ENCODE data around the gene WDR62. TPM values are rescaled to one million over a fixed set of nuclear protein-coding genes. Genes with fewer than 3 reads are reported as not detected.

WDR62 gene
- total RNA-seq, 4 donors from 2014 or later = 0.31 to 0.95 (median 0.69) TPM

DNA sequence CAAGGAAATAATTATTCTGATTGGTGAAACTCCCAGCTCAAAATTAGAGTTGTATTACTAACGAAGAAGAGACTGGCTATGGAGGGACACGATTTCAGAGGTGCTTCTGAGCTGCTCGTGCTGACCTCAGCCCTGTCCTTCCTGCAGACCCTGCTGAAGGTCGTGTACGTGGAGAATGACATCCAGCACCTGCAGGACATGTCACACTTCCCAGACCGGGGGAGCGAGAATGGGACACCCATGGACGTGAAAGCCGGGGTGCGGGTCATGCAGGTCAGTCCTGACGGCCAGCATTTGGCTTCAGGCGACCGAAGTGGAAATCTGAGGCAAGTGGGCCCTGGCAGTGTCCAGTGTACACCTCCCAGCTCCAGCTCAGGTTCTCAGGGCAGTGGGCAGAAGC is 28.2 kb downstream of the WDR62 start:
- TF ChIP-seq, protein P1, sequence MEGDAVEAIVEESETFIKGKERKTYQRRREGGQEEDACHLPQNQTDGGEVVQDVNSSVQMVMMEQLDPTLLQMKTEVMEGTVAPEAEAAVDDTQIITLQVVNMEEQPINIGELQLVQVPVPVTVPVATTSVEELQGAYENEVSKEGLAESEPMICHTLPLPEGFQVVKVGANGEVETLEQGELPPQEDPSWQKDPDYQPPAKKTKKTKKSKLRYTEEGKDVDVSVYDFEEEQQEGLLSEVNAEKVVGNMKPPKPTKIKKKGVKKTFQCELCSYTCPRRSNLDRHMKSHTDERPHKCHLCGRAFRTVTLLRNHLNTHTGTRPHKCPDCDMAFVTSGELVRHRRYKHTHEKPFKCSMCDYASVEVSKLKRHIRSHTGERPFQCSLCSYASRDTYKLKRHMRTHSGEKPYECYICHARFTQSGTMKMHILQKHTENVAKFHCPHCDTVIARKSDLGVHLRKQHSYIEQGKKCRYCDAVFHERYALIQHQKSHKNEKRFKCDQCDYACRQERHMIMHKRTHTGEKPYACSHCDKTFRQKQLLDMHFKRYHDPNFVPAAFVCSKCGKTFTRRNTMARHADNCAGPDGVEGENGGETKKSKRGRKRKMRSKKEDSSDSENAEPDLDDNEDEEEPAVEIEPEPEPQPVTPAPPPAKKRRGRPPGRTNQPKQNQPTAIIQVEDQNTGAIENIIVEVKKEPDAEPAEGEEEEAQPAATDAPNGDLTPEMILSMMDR (IDR thresholded peaks at IDR 0.05) = no peak
- no peak for ATAC-seq (ENCODE audit: low FRiP score)
- no peak for DNase-seq (ENCODE audit: low spot score)

DNA sequence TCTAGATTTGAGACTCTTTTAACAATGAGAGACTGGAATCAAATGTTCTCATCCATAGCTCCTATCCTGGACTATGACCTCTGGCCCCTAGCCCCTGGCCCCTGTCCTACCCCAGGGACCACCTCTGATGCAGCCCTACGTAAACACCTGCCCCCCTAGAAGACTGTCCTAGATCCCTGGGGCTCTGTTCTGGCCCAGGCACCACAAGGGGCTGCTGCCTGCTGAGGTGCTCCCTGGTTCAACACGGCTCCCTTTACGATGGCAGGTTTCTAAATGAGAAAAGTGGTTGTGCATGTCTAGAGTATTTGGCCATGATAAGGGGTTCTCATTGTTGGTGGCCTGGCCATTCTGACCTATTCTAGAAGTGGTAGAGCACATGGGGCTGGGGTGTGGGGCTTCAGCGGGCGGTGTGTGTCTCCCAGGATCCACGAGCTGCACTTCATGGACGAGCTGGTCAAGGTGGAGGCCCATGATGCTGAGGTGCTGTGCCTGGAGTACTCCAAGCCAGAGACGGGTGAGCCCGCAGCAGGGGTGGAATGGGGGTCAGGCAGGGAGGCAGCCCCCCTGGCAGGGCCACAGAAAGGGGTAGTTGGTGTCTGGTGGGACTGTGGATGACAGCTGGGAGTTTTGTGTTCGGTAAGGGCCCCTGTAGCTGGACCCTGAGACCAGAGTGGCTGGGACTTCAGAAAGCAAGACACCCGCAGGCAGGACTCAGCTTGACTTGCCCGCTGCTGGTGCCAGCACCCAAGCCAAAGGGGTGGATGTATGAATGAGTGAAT is 29.7 kb downstream of the WDR62 start:
- DNase-seq (ENCODE audit: low spot score) (no peak), ATAC-seq (ENCODE audit: low FRiP score) (no peak)
- TF ChIP-seq, protein P1 (IDR thresholded peaks at IDR 0.05) = no peak

DNA sequence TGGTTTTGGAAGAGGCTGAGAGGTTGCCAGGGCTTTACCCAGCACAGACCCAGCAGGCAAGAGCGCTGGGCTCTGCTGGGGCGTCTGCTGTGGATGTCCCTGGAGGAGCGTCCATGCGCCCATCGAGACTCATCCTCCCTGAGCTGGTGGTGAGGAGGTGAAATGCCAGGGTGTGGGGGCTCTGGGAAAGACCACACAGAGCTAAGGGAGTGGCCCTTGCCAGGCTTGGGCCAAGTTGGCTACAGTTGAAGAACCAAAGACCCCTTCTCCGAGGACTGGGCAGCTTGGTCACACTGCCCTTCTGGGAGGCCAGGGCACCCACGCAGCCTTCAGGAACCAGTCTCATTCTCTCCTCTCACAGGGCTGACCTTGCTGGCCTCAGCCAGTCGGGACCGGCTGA is 31.6 kb downstream of the WDR62 start:
- DNase-seq (ENCODE audit: low spot score) = no peak
- ATAC-seq (ENCODE audit: low FRiP score) = no peak
- TF ChIP-seq, protein P1 (IDR thresholded peaks at IDR 0.05) = no peak

DNA sequence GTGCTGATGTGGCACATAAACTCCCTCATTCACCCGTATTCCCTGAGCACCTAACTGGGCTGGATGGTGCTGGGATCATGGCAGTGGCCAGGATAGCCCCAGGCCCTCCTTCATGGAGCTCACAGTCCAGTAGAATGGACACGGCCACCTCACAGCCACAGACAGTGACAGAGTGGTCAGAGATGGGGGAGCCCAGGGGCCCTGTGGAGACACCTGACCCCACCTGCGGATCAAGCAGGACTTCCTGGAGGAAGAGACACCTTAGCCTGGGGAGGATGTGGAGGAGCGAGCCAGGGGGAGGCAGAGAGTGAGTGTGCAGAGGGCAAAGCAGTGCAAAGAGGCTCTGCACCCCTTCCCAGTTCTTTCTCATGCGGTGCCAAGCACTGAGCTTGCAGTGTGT is 35.1 kb downstream of the WDR62 start:
- no peak for DNase-seq (ENCODE audit: low spot score)
- TF ChIP-seq, protein P1 (IDR thresholded peaks at IDR 0.05) = no peak
- no peak for ATAC-seq (ENCODE audit: low FRiP score)

DNA sequence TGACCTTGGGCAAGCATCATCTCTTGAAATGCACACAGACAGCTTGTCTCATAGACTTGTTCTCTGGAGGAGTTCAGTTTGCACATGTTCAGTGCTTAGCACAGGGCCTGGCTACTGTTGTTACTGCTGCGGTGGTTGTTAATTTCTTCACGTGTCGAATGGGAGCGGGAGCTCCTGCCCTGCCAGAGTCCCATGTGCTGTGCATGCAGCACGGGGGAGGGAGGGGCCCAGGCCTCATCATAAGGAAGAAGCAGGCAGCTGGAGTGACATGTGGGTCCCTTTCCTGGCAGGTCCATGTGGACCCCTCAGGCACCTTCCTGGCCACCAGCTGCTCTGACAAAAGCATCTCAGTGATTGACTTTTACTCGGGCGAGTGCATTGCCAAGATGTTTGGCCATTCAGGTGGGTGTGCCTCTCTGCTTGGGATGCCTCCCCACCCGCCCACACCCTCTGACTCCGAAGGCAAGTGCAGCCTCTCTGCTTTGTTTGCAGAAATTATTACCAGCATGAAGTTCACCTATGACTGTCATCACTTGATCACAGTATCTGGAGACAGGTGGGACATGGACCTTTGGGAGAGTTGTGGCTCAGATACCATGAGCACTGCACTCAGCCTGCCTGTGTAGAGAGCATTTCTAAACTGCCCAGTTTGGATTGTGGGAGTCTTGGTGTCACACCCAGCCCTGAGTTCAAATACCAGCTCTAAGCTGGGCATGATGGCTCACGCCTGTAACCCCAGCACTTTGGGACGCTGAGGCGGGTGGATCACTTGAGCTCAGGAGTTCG is 36.4 kb downstream of the WDR62 start:
- TF ChIP-seq, protein P1 (IDR thresholded peaks at IDR 0.05) = no peak
- ATAC-seq (ENCODE audit: low FRiP score) (no peak), DNase-seq (ENCODE audit: low spot score) (no peak)

DNA sequence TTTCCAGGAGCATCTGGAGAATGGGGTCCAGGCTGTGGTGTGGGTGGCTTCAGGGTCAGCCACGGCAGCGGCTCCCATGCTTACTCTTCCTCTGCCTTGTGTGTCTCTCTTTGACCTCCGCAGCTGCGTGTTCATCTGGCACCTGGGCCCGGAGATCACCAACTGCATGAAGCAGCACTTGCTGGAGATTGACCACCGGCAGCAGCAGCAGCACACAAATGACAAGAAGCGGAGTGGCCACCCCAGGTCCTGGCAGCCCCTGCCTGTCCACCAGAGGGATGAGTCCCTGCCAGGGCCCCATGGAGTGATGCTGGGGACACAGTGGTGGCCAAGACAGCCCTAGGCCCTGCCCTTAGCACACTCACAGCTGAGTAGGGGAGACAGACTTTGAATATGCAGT is 37.9 kb downstream of the WDR62 start:
- DNase-seq (ENCODE audit: low spot score) (no peak), ATAC-seq (ENCODE audit: low FRiP score) (no peak)
- TF ChIP-seq, protein P1 (IDR thresholded peaks at IDR 0.05) = no peak
